ENCODE data around the gene VEGFD.

The VEGFD gene

DNA sequence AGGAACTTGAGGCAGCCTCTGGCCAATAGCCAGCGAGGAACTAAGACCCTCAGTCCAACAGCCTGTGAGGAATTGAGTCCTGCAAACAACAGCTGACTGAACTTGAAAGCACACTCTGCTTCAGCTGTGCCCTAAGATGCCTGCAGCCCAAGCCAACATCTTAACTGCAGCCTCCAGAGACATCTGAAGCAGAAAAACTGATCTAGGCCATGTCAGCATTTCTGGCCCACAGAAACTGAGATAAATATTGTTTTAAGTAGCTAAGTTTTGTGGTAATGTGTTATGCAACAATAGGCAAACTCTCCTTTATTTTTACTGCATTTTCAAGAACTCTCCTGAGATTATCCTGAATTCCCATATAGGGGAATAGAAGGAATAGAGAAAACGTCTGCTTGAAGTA is 24.5 kb downstream of the VEGFD start:
- no peak for DNase-seq (ENCODE audit: low read depth)

DNA sequence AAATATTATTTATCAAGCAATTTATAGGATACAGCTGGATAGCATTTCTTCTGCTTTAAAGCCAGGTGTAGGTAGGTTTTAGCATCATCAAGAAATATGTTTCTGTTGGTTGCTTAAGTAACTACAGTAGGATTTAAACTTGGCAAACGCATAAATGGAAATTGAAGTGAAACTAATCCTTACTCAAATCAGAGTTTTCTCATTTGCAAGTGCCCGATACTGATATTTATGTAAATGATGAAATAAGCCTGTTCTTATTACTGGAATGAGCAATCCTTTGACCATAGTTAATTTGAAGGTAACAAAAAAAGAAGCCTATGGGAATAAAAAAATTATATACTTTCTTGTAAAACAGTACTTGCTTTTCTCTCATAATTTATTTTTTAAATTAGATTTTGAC is 25.7 kb downstream of the VEGFD start:
- no peak for DNase-seq (ENCODE audit: low read depth)

- DNase-seq (ENCODE audit: low read depth): no peak
Observed at GRCh38 chrX:15356444-15356843, 27.8 kb downstream of the VEGFD start.

- DNase-seq (ENCODE audit: low read depth): no peak
Observed at GRCh38 chrX:15350329-15350996, 33.8 kb downstream of the VEGFD start.

- no peak for DNase-seq (ENCODE audit: low read depth)
Observed at GRCh38 chrX:15349046-15349445, 35.2 kb downstream of the VEGFD start.

GRCh38 chrX:15345976-15346375 is 38.2 kb downstream of the VEGFD start:
- DNase-seq (ENCODE audit: low read depth): no peak

- DNase-seq (ENCODE audit: low read depth): no peak
Observed at GRCh38 chrX:15344106-15344505, 40.1 kb downstream of the VEGFD start.

DNA sequence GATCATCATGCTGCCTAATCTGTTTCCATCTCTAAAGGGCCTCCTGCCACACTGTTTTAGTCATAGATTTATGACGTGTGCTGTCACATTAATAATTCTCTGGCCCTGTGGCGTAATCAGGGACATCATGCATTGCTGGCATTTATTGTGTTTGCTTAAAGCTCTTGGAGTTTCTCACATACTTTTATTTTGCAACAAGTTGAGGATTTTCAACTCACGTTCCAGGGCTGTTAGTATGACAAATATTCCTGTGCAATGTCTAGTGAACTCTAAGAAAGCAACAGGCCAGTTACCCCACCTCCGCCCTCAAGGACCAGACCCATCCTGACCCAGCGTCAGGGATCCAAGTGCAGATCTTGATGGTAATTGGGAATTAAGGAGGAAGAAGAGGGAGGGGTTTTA is 41.1 kb downstream of the VEGFD start:
- no peak for DNase-seq (ENCODE audit: low read depth)

DNA sequence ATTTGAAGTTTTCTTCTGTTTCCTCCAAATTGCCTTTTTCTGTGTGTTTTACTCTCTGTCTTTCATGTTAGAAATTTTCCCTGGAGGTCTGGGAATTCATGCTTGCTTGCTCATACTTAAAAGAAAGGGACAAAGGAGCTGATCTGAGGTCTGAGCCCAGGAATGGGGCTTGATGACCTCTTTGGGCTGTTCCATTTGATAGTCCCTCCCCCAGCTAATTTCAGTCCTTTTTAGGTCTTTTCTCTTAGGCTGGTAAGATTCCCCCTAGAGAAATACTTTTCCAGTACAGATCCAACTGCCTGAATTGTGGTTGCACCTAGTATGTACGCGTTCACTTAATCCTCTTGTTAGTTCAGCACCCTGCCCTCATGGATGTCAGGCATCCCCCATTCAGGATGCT is 43.3 kb downstream of the VEGFD start:
- no peak for DNase-seq (ENCODE audit: low read depth)

GRCh38 chrX:15336023-15336413 is 48.2 kb downstream of the VEGFD start:
- no peak for DNase-seq (ENCODE audit: low read depth)

DNA sequence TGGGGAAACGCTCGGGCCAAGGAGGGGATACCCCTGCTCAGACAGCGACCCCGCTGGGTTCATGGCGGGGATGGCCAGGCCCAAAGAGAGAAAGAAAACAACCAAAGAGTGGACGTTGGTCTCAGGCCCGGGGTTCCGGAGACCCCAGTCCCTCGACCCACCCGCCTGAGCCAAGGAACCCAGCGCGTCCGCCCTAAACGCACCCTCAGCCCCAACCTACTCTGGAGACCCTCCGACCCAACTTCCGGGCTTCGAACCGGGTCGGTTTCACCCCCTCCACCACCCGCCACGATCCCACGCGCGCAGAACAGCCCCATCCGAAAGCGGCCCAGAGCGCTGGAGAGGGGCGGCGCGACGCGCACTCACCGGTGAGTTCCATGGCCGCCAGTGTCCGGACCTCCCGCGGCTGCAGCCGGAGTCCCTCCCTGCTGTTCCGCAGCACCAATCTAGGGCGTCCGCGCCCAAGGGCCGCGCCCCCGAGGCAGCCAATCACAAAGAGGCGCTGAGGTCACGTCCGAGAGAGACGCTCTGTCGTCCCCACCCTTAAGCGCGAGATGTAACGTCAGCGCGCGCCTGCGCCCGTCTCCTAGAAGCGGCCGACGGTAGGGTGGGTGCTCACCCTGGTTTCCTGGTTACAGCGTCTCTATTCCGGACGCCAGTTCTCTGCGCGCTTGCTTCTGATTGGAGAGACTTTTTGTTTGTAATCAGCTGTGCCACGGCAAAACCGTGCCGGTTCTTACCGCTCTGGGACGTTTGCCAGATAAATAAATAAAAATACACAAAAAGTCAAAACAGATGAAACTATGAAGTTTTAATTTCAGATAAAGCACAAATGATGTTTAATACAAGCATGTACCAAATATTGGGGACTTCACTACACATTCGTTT is 48.8 kb downstream of the VEGFD start, which contains the start of gene PIGA:
Gene PIGA, minus strand, starts transcription at position 389 of the 888 bp plus-strand sequence. CDS start 3,593 bp downstream, outside the sequence.
- DNase-seq (ENCODE audit: low read depth): peak; percentile 69

DNA sequence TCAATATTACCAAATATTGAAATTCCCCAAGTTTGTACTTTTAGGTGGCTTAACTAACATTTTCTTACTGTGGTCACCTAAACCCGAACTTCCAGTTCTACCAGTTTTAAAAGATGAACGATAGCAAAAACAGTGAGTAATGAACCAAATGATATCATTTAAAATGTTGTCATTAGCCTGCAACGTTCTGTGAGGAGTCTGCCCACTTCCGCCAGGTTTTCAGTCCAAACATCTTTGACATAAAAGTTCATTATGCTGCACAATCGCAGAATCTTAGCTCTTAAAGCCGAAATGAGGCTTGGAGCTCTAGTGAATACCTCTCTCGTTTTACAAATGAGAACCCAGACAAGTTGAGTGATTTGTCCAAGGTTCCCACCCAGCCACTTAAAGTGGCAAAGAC is 49.7 kb downstream of the VEGFD start:
- DNase-seq (ENCODE audit: low read depth): no peak

DNA sequence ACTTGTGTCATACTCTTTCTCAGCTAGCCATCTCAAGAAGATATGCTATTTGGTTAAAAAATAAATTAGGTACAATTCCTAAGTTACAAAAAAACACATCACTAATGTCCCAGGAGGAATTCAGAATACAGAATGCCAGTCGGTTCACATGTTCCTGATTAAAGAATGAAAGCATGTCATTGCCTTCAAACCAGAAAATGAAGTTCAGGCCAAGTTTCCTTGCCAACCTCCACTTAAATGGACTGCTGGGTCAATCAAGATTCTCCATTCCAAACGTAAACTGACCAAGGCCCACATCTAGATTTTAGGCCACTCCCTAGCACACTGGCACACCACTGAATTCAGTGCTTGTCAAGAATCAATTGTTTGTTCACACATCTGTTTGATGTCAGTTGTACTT is 55.4 kb downstream of the VEGFD start:
- DNase-seq (ENCODE audit: low read depth): no peak

DNA sequence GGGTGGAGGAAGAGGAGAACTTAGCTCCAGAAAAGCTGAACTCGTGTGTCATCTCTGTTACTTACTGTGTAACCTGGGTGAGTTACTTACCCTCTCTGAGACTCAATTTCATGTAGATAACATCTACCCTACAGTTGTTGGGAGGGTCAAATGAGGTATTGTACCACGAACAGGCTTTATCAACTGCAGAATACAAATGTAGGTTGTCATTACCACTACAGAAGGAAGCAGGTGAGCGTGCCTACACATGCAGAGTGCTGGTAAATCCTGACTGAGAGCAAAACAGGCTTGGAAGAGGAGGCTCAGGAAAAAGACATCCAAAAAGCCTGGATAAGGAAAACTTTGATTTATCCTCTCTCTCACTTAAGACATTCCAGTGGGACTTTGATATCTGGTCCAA is 56.1 kb downstream of the VEGFD start:
- no peak for DNase-seq (ENCODE audit: low read depth)

DNA sequence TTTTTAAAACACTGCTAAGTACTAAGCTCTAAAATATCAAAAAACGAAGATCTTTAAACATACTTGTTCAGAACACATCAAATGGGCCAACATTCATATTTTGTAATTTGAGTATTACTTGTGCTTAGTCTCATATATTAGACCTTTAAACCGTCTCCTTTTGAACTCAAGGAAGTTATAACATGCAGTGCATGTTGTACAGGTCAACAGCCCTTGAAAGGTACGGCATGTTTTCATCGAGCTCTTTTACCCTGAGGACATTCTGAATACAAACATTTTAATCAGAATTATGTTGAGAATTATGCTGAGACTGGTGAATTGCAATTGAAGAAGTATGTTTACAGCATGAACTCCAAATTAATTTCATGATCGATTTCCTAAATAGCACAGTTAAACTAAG is 61.7 kb downstream of the VEGFD start:
- no peak for DNase-seq (ENCODE audit: low read depth)

DNA sequence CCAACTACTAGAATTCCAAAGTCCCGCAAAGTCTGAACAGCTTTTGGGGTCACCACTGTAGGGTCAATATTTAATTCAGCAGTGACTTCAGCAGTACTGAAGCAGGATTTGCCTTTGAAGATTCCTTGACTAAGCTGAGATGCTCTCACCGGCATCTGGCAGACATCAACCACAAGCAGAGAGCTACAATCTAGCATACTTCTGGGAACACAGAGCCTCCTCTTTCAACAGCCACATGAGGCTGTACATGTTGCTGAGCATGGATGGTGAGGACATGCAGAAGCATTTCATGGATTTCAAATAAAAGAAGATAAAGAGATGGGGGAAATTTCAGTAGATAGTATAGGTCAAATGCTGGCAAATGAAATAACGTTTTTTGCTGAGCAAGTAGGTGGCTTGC is 62.1 kb downstream of the VEGFD start:
- DNase-seq (ENCODE audit: low read depth): no peak

- DNase-seq (ENCODE audit: low read depth): no peak
Observed at GRCh38 chrX:15321447-15321846, 62.8 kb downstream of the VEGFD start.

GRCh38 chrX:15320297-15320696 is 63.9 kb downstream of the VEGFD start:
- no peak for DNase-seq (ENCODE audit: low read depth)

GRCh38 chrX:15319075-15319474 is 65.1 kb downstream of the VEGFD start:
- no peak for DNase-seq (ENCODE audit: low read depth)

- DNase-seq (ENCODE audit: low read depth): no peak
Observed at GRCh38 chrX:15315509-15315908, 68.7 kb downstream of the VEGFD start, which contains the start of gene ASB11. ASB11 (minus strand) TSS chrX:15315640; CDS start chrX:15315605, 35 bp downstream.

DNA sequence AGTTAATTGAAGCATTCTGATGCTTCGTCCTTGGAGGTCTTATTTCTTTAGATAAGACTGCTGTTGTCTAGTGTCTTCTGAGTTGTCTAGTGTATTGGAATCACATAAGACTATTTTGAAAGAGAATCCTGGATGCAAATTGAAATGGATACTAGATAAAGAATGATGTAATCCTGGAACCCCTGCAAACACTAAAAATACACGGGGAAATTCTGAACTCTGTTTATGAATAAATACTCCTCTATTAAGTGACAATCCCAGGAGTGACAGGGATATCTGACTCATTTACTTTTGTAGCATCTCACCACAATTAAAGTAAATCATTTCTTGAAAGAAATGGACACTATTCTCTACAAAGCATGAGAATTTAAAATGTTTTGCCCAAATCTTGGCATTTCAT is 69.7 kb downstream of the VEGFD start:
- no peak for DNase-seq (ENCODE audit: low read depth)

- no peak for DNase-seq (ENCODE audit: low read depth)
Observed at GRCh38 chrX:15311119-15311518, 73.1 kb downstream of the VEGFD start.

DNA sequence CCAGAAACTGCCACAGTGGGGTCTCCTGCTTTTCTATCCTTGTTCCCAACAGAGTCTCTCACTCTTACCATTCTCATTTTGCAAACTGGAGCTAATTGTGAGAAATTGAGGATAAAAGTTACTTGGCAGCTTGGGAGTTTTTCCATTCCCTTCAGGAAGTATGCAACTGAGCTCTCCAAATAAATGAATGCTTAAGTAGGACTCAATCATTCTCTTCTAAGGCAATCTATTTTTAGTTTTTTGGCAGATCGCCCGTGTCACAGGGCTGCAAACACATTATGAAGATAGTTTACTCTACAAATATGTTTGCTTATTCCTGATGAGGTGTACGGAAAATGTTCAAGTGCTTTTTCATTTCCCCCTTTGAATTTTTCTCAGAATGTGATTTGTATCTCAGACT is 74.1 kb downstream of the VEGFD start:
- no peak for DNase-seq (ENCODE audit: low read depth)

Data from stimulated activated CD8-positive, alpha-beta memory T cell treated with anti-CD3 and anti-CD28 coated beads, Interleukin-7, amount 100 ng/mL, for 24 hours (primary cell).